SIG-M5 treated with dmso at 0.1 percent for 504 hours (cell line): Measurements from ENCODE around the gene CLDN5.

Experiments
- DNase-seq: peaks from one replicate; lab custom pipeline; 2025; ENCODE audit not compliant: unreplicated experiment; lab: John Stamatoyannopoulos, UW

Gene CLDN5

DNA sequence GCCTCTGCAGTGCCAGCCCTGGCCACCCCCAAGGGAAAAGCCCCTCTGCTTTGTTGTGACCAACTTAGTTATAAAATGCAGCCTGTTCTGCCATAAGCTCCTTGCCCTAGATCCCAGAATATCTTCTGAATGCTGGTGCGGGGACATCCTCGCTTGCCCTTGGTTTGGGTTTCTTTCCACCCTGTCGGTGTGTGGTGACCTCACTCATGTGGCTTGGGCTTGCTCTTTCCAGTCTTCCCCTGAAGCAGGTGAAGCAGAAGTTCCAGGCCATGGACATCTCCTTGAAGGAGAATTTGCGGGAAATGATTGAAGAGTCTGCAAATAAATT is 16.7 kb downstream of the CLDN5 start:
- DNase-seq: no peak

DNA sequence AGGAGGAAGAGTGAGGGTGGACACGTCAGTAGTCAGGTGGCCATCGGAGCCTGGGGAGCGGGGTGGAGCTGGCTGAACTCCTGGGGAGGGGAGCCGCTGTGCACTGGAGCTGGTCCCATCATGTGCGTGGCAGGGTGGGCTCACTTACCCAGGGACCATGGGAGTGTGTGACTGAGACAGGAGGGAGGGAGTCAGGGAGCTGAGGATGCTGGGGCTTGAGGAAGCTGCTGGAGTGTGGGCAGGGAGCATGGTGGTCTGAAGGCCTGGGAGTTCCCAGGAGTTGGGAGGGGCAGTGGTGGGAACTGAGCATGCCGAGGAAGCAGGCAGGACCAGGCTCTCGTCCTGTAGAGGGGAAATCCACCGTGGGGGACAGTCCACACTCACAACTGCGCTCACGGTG is 18.0 kb downstream of the CLDN5 start:
- DNase-seq: no peak

DNA sequence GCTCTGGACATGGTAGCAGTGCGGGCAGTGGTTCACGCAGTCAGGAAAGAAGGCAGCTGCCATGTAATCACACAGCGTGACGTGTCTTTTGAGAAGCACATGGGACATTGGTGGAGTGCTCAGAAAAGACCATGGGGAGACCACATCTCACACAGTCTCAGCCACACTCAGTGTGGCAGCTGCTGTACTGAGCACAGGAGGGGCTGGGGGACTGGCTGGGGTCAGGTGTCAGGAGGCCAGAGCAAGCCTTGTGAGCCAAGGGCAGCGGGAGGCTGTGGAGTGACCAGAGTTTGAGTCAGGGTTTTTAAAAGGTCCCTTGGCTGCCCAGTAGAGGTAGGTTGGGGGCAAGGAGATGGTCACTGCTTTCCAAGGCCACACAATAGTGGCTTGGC is 18.5 kb downstream of the CLDN5 start:
- no peak for DNase-seq

DNA sequence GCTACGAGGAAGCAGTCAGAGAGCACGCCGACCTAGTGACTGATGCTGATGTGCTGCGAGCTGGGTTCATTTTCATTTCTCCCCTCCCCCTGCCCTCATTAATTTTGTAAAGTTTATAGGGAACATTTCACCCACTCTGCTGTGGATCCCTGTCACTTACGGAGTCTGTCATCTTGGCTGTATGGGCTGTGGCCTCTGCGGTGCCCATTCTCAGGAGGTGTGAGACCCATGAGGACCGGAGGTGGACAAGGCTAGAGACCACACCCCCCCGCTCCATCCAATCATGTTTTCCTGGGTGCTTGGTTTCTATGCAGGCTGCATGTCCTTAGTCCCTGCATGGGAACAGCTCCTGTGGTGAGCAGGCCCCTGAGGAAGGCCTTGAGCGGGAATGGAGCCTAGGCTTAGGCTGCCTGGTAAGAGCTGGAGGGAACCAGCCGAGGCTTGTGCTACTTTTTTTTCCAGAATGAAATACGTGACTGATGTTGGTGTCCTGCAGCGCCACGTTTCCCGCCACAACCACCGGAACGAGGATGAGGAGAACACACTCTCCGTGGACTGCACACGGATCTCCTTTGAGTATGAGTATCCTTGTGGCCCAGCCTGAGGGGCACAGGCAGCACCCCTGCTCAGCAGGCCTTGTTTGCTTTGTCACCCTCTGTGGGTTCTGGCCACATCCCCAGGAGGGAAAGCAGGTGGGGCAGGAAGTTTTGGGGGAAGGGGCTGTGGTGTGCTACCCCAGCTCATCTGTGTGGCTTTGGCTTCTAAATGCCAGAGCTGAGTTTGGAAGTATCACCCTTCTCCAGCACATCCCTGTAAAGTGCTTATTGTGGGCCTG is 19.1 kb downstream of the CLDN5 start:
- DNase-seq: no peak

DNA sequence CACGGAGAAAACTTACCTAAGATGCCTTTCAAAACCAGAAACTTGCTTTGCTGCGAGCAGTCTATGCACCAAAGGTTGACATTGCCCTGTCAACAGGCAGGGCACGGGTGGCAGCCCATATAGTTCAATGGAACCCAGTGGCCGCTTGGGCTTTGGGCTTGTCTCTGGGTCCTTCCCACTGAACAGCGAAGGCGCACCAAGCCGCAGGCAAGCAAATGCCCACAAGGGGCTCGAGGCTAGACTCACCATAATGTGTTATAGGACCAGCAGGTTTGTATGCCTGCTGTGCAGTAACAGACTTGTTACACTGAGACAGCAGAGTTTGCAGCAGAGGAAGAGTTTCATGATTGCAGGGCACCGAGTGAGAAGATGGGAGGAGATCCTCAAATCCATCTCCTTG is 20.3 kb downstream of the CLDN5 start:
- DNase-seq: no peak

DNA sequence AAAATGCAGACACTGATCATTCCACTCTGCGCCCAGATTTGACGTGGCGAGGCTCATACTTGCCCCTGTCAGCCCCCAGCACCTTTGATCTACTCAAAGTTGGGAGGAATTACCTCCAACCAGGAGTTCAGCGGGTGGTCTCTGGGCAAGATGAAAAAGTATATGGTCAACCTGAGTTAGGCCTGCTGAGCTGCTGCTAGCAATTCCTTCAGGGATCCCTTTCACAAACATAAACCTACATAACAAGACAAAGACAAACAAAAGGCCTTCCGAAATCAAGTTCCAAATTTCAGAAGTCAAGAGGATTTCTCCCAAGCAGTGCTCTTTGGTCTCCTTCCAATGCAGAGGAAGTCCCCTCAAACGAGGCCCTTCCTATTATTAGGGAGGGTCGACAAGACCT is 20.8 kb downstream of the CLDN5 start:
- no peak for DNase-seq

DNA sequence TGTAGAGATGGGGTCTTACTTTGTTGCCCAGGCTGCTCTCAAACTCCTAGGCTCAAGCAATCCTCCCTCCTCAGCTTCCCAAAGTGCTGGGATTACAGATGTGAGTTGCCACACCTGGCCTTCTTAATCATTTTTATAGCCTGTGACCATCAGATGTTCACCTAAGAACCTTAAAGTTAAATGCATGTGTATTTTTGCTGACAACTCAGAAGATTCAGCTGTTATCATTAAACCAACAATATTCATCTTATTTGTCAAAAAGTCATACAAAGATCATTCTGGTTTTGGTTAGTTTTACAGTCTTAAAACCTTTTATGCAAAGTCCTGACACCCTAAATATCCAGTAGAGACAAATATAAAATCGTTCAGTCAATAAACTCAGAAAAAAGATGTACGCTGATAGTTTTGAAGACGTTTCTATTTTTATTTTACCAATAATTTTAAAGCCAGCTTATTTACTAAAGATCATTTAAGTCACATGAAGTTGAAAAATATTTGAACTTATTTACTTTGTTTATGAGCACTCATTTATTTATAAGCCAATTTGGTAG is 22.2 kb downstream of the CLDN5 start:
- no peak for DNase-seq

DNA sequence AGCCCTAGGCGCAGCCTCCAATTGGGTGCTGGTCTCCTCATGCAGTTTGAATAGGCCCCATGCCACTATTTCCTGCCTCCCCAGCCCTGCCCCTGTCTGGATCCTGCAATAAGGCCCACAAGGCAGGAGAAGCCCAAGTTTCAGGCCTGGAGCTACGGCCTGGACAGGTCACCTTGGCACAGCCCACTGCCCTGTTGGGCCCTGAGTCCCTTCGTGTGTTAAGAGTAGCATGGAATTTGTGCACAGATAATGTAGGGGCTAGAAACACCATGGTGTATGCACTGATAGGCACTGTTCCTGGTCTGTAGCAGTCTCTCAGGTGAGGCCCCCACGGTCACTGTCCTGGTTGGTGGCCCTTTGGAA is 24.3 kb downstream of the CLDN5 start:
- no peak for DNase-seq

DNA sequence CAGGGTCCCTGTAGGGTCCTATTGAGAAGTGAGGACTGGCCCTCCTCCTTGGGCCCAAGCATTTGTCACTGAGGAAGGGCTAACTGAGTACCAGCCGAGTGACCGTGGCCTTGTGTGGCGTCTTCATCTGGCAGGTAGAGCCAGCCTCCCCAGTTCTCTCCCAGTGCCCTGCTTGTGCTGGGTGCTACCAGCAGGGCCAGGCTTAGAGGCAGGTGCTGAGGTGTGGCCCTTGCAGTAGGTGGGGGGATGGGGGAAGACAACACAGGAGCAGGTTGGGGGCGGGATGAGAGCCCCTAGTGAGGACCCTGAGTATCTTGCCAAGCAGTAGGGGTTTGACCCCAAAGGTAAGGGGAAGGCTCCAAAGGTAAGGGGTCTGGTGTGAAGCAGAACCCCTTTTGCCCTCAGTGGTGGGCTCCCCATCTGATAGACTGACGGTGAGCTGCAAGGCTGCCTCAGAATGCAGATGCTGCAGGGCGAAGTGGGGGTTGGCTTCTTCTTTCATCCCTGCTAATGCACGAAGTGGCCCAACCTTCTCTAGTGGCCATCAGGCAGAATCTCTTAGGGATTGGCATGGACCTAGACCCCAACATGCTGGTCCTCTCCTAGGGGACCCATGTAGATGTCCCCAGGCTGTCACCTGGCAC is 24.9 kb downstream of the CLDN5 start:
- DNase-seq: no peak

DNA sequence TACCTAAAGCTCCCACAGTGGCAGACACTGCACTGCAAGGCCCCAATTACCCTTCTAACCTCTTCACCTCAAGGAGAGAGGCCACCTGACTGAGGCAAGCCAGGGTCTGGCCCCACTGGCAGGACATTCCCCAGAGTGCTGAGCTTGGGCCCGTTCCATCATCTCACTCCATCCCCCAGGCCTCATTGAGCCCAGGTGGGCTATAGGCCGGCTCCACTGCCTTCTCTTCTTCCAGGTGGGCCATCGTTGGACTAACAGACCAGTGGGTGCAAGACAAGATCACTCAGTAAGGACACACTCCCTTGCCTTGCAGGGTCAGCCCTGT is 25.4 kb downstream of the CLDN5 start:
- no peak for DNase-seq

DNA sequence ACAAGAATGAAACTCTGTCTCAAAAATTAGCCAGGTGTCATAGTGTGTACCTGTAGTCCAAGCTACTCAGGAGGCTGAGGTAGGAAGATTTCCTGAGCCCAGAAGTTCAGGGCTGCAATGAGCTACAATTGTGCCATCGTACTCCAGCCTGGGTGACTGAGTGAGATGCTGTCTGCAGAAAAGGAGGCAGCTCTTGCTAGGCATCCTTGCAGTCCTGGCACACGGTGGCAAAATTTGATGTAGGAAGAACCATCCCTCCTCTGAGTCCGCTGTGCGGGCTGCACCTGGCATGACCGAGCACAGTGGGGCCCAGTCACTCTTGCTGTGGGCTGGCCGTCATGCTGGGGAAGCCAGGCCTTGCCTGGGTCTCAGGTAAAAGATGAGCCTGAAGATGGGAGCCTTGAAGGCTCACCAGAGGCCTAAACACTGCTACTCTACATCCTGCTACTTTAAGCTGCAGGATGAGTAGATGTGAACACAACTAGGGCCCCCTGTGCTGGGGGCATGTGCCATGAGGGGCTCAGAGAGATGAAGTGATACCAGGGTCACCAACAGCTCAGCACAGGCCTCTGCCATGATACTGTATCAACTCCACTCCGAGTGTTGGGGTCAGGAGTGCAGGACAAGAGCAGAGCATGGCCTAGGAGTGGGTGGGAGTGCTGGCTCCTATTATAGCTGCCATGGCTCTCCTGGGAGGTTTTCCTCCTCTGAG is 25.9 kb downstream of the CLDN5 start:
- no peak for DNase-seq

DNA sequence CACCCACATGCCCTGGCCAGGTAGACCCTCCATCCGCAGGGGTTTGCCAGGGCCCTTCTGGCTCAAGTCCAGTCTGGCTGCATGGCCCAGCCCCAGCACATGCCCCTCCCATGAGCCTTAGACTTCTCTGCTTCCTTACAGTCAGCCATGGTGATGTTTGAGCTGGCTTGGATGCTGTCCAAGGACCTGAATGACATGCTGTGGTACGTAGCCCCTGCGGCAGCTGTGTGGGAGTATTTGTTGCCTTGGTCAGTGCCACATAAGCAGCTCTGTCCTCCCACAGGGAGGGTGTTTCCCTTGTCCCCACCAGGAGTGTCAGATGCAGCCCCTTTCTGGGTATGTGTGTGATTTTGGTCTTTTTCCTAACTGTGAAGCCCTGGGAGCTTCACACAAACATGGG is 27.0 kb downstream of the CLDN5 start:
- no peak for DNase-seq

DNA sequence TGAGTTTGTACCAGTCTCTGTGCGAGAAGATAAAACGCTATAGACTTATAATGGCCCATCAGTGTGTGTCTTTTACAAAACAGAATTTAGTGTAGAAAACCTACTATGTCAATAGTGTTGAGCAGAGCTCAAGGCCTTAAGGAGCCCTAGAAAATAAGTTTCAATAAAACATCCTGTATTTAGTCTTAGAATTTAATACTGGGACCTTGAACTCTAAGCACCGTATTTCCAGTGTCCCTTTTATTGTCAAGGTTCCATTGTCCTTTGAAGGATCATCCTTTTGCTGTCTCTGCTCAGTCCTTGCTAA is 27.9 kb downstream of the CLDN5 start:
- no peak for DNase-seq

DNA sequence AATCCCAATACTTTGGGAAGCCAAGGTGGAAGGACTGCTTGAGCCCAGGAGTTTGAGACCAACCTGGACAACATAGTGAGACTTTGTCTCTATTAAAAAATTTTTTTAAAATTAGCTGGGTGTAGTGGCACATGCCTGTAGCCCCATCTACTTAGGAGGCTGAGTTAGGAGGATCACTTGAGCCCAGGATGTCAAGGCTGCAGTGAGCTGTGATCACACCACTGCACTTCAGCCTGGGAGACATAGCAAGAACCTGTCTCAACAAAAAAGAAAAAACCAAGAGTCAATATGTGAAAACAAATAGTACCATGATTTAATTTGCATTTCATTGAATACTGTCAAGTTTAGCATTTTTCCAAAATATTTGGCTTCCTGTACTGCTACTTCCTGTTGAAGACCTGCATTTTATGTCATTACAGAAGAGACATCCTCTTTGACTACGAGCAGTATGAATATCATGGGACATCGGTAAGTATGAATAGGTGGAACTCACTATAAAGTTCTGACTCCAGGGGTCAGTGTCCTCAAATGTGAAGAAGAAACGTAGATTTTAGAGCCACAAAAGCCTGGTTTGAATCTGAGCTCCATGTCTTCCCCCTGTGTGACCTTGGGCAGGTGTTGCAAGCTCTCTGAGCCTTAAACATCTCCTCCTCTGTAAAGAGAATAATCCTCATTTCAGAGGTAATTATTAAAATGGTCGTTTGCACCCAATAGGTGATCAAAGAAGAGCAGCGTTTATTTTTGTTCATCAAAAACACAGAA is 28.5 kb downstream of the CLDN5 start:
- DNase-seq: no peak

DNA sequence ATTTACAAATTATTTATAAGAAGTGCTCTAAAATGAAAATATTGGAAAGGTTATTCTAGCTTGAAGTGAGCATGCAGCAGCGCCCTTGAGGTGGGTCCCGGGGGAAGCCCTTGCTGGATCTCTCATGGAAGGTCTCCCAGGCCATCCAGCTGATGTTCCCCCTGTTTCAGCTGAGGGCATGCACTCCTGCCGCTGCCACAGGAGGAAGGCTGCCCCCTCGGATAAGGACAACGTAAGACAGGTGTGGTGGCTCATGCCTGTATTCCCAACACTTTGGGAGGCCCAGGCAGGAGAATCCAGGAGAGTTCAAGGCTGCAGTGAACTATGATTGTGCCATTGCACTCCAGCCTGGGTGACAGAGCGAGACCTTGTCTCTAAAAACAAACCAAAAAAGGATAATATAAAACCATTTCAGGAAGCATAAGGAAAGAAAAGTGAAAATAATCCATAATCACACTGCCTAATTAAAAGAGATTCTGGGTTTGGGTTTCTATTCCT is 29.5 kb downstream of the CLDN5 start:
- DNase-seq: no peak

DNA sequence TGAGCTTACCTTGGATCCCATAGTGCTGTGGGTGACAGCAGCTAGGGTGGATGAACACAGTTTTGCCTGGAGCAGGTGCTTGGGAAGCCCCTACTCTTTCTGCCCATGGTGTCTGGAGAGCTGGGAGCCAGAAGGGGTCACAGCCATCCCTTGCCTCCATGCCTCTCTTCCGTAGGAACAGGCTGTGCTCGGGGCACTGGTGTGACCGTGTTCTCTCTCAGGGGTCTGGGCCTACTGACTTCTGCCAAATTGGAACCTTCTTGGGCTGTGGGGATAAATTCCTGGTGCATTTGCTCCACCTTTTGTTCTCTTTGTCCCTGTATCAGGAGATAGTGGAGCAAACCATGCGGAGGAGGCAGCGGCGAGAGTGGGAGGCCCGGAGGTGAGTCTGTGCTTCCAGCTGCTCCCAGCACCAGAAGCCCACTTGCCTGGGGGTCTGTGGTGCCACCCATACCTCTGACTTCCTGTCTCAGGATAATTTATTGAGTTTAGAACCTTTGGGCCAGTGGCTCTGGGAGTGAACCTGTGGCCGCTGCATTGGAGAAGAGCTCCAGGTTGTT is 30.1 kb downstream of the CLDN5 start:
- DNase-seq: no peak

DNA sequence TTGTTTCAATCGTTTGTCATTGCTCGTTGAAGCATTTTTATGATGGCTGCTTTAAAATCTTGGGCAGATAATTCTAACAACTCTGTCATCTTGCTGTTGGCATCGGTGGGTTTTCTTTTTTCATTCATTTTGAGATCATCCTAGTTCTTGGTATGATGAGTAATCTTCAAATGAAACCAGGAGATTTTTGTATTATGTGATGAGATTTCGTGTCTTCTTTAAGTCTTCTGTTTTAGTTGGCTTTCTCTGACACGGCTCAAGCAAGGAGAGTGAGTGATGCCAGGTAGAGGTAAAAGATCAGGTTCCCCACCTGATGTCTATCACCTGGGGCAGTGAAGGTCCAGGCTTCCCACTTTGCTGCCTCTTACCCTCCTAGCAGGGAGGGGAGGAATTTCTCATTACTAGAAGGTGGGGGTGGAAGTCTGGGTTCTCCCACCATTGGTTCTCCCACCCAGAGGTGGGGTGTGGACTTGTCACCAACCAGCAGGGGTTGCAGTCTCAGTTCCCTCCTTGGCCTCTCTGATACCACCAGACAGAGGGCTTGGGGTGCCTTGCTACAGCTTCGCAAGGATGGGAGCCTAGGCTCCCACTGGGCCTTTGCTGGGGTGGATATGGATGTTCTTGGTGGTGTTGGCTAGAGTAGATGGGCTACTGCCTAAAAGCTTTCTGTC is 31.6 kb downstream of the CLDN5 start:
- DNase-seq: no peak

DNA sequence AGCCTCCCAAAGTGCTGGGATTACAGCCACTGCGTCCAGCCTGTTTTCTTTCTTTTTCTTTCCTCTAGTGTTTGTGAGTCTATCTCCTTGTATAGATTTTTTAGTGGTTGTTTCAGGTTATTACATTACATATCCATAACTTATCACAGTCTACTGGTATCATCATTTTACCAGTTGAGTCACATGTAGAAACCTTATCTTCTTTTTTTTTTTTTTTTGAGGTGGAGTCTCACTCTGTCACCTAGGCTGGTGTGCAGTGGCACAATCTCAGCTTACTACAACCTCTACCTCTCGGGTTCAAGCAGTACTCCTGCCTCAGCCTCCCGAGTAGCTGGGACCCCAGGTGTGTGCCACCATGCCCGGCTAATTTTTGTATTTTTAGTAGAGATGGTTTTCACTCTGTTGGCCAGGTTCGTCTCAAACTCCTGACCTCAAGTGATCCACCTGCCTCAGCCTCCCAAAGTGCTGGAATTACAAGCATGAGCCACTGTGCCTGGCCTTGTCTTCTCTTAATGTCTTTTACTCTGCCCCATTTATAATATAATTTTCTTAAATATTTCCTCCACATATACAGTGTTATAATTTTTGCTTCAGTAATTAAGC is 33.5 kb downstream of the CLDN5 start:
- DNase-seq: no peak

DNA sequence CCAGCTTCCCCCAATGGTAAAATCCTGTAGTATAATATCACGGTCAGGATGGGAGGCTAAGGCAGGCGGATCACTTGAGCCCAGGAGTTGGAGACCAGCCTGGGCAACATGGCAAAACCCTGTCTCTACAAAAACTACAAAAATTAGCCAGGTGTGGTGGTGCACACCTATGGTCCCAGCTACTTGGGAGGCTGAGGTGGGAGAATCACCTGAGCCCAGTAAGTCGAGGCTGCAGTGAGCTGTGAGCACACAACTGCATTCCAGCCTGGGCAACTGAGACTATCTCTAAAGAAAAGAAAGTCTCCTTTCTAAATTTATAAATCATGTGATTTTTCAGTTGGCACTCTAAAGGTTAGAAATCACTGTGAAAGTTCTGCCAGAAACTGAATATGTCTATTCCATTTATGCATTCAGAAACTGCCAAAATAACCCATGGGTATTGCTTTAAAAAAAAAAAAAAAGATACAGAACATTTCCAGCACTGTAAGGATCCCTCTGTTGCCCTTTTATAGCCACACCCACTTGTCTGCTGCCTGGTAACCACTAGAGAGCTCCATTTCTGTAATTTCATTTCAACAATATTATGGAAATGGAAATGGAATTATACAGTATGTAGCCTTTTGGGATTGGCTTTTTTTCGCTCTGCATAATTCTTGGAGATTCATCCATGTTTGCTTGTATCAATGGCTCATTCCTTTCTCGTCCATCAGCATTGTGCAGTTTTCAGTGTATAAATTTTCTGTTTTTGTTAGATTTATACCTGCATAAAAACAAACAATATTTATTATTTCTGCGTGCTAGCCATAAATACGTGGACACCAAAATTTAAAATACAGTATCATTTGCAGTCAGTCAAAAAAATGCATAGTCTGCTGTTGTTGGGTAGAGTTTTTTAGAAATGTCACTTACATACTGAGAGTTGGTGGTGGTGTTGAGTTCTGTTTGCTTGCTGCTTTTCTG is 35.0 kb downstream of the CLDN5 start:
- DNase-seq: no peak
